Kidney capillary endothelial cell (primary cell): ENCODE data around the gene TRIM8.

Experiments used
- DNase-seq: peaks from one replicate; pipeline ENCODE4 v3.0.0-alpha.2; 2018; ENCODE audit warnings: low spot score

Gene TRIM8

DNA sequence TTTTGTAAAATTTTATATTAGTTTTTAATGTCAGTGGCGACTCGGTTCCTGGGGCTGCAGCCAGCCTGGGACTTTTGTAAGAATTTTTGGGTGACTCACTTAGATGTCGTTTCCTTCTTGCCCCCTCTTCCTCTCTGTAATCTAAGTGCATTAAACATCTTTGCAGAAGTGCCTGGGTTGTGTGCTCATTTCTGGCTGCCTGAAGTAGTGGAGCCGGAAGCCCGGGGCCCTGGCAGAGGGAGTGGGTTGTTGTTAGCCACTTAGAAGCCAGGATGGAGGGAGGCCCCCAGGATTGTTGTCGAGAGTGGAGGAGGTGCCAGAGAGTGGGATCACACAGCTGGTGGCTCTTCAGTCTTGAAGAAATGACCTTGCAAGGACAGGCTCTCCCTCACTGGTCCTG is 11.0 kb upstream of the TRIM8 start:
- peak; percentile 90 for DNase-seq

DNA sequence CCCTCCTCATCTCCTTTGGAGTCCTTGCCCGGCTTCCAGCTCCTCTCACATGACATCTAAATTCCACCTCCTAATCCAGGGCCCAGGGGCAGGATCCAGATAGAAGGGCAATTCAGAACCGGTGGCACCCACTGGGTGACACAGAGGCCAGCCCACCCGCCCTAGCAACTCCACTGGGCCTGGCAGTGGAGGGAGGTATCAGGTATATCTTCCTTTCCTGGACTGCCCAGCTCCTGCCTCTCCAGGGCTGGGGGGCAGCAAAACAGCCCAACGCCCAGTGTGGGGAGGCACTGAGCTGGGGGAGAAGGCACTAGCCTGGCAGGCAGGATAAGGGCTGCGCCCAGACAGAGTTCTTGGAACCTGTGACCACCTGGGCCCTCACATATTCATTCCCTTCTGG is 10.4 kb upstream of the TRIM8 start:
- no peak for DNase-seq

DNA sequence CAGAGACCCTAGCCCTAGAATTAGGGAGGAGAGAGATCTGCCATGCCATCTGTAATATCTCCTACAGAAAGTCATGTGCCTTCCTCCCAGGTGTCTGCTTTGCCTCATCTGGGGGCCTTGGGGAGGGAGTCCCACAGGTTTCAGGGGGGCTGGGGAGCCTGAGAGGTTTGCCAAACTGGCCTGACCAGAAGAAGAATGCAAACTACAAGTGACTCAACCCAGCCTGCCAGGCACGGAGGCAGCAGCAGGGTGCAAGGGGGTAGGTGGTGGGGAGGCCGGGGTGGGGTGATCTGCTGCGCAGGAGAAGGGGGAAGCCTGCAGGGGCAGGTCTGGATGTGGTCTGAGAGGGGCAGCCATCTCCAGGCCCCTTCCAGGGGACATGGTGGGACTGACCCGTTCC is 9.6 kb upstream of the TRIM8 start:
- DNase-seq, result no peak

DNA sequence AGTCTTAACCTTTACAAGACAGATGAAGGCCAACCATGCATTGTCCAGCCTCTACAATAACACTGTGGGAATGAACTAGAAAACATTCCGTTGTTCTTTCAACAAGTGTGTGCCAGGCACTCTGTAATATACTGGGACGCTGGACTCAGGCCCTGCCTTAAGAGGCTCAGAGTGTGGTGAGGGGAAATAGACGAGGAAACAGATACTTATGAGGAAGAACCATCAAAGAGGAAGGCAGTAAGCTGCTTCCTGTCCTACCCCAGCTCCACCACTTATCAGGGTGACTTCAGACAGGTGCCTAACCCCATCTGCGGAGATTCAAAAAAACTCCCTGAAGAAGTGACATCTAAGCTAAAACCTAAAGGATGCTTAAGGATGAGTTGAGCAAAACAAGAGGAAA is 8.9 kb upstream of the TRIM8 start:
- DNase-seq, result no peak

DNA sequence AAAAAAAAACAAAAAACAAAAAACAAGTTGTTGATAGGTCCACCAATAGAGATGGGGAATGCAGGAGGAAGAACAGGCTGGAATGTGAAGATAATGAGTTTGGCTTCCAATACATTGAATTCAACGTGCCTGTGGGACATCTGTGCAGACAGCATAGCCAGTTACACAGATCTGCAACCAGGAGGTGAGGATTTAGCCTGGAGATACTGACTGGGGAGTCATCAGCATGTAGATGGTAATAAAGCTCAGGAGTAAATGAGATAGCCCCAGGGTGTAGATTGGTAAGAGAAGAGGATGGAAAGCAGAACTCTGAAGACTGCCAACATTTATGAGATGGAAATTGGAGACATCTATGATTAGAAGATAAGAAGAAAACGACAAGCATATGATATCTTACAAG is 4.7 kb upstream of the TRIM8 start:
- DNase-seq, result no peak

DNA sequence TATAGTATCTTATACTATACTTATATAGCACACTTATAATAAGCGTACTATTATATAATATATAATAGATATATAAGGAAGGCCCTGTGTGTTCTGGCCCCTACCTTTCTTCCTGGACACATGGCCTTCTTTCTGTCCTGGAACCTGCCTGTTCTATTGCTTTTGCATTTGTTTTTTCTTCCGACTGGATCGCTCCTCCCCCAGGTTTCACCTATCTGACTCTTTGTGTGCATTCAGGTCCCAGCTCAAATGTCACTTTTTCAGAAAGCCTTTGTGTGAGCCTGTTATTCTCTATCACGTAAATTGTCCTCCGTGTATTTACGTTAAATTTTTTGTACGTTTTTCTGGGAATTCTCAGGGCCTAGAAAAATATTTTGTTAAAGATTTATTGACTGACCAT is 2.9 kb upstream of the TRIM8 start:
- no peak for DNase-seq

DNA sequence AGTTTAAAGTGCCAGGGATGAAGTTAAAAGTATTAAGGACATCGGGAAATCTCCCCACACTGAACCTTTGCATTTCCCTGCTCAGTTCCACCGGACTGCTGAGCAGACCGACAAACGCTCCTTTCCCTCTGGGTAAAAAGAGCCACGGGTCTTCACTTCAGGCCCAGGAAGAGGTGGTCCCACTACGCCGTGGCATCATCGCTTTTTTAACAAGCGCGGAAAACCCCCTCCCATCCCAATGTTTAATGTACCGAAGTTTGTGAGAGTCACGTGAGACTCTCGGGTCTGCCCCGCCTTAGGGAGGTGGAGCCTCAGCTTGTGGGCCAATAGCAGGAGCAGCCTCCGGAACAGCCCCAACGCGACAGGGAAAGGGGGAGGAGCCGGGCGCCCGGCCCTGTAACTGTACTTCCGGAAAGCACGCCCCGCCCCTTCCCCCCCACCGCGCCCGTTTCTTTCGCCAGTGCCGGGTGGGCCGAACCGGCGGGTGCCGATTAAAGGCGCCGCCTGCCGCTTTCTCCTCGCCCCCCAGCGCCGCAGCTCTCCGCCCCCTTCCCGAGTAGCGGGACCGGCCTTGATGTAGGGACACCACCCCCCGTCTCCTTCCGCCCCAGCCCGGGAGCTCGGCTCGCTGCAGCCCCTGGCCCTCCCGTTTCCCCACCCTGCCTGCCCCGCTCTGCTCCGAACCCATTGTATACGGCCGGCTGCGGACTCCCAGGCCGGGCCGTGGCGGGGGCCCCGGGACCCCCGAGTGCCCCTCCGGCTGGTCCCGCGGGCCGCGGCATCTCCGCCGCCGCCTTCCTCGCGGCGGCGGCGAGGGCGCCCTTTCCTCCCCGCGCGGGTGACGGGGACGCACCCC is 2.2 kb upstream of the TRIM8 start:
- peak; percentile 92 for DNase-seq

DNA sequence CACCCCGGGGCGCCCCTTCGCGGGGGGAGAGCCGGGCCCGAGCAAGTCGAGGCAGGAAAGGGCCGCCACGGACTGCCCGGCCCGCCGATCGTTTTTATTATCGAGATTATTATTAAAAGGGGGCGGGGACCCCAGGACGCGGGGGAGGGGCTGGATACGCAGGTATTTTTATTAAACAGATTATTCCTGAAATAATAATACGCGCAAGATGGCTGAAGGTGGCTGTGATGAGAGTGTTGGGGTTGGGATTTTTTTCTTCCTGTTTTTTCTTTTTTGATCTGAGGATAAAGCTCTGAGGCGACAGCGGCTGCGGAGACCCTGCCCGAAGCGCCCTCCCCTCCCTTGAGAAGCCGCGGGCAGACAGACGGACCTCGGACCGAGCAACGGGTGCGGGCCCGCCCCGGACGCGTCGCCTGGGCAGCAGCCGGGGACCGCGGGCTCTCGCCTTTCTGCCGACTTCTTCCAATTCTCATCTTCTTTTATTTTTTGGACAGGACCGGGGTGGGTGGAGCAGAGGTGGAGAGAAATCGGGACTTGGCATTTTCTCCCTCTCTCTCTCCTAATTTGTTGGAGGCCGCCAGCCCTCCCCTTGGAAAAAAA is 1.4 kb upstream of the TRIM8 start:
- DNase-seq, result no peak

DNA sequence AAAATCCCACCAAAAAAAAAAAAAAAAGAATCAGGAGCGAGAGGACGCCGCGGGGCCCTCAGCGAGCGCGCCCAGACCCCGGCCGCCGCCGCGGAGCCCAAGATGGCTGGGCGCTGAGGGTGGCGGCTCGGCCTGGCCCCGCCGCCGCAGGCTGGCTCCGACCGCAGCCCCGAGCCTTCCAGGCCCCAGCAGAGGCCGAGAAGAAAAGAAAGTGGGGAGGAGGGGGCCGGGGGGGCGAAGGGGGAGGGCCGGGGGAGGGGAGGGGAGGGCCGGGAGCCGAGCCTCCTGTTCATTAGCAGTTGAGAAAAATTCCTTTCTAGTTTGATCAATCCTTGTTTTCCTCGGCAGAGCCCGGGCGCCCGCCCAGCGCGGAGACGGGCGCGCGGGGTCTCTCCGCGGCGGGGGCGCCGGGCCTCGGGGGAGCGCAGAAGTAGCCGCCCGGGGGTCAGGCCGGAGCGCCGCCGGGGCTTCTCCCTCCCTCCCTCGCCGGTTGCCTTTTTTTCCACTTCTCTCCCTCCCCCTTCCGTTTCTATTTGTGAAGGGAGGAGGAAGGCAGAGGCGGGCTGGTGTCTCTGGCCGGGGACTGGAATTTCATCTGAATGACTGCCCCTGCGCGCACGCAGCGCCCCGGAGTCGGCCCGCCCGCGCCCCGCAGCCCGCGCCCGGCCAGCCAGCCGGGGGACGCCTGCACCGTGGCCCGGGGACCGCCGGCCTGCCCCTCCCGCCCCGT is 778 bp upstream of the TRIM8 start:
- DNase-seq, result no peak

DNA sequence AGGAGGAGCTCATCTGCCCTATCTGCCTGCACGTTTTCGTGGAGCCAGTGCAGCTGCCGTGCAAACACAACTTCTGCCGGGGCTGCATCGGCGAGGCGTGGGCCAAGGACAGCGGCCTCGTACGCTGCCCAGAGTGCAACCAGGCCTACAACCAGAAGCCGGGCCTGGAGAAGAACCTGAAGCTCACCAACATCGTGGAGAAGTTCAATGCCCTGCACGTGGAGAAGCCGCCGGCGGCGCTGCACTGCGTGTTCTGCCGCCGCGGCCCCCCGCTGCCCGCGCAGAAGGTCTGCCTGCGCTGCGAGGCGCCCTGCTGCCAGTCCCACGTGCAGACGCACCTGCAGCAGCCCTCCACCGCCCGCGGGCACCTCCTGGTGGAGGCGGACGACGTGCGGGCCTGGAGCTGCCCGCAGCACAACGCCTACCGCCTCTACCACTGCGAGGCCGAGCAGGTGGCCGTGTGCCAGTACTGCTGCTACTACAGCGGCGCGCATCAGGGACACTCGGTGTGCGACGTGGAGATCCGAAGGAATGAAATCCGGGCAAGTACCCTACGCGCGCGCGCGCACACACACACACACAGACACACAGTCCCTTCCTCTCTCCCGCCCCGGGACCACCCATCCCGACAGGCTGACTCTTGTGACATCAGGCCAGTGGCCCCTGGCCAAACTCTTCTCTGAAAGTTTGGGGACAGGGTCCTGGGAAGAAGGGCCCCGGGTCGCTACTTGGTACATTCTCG is 538 bp downstream of the TRIM8 start:
- DNase-seq, result no peak

DNA sequence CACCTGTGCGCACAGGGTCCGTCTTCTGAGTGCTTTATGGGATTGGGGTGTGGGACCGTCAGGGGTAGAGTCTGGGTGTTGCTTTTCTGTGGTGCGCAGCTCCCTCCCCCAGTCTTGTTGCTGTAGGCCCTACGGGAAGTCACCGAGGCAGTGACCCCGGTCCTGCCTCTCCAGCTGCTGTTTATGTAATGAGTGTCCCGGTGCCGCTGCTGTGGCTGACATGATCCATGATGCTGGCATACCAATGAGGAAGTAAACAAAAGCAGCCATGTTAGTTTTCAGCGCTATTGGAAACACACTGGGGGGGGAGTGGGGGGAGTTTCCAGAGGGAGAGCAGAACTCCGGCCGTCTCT is 1.1 kb downstream of the TRIM8 start:
- DNase-seq, result no peak

DNA sequence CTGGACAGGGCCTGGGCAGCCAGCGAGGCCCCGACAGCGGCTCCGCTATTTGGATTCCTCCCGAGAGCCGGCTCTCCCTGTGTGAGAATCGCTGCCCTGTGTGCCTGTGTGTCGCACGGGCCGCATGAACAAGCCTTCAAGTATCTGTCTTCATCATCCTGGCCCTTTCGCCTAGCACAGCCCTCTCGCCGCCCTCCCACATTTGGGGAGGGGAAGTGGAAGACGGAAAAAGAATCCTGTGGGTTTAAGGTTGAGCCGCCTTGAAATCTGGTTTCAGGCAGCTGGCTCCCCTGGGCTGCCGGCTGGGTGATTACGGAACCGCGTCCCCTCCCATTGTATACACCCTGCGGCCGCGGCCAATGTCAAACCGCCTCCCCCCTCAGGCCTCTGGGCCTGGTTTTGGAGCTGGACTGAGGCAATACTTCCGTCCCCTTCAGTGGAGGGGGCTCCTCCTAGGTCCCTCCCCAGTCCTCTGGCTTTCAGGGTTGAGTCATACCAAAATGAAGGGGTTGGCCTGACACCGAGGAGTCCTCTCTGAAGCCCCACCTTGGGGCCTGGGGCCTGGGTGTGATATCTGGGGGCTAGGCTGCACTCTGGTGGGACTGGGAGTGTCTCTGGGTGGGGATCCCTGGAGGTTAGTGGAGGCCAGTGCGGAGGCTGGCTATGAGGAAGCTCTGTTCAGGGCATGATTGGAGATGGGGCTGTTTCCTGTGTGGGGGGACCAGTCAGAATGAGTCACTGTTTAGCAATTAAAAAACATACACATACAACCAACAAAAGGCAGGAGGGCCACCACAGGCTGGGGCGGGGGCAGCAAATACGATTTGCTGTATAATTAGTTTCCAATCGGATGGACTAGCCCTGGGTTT is 1.7 kb downstream of the TRIM8 start:
- peak; percentile 92 for DNase-seq

DNA sequence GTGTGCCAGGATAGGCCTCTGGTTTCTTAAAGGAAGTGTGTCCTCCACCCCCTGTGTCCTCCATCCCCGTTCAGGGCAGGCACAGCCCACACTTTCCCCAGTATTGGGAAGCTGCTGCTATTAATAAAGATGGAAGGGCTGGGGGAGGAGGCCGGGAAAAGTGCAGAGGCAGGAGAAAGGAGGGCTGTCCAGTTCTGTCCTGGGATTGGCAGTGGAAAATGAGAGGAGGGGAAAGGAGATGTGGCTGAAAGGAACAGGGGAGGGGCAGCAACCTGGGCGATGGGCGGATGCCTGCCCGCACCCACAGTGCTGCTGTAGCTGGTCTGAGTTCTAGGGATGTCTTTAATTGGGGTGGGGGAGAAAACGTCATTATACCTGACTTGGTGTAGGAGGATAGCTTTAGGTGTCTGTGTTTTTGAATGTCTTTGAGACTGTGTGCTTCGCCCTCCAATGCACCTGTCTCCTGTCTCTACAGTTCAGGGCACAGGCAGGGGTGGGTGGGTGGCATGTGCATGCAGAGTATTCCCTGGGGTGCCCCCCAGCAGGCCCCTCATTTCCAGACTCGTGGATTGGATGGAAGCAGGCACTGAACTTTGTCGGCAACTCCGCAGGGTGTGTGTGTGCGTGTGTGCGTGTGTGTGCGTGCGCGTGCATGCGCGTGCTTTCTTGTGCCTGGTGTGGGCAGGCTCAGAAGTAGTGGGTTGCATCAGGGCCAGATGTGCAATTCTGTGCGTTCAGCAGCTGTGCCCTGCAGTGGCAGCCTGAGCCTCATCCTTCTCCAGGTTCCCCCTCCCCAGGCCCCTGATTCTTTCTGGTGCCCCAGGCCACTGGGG is 2.5 kb downstream of the TRIM8 start:
- no peak for DNase-seq

DNA sequence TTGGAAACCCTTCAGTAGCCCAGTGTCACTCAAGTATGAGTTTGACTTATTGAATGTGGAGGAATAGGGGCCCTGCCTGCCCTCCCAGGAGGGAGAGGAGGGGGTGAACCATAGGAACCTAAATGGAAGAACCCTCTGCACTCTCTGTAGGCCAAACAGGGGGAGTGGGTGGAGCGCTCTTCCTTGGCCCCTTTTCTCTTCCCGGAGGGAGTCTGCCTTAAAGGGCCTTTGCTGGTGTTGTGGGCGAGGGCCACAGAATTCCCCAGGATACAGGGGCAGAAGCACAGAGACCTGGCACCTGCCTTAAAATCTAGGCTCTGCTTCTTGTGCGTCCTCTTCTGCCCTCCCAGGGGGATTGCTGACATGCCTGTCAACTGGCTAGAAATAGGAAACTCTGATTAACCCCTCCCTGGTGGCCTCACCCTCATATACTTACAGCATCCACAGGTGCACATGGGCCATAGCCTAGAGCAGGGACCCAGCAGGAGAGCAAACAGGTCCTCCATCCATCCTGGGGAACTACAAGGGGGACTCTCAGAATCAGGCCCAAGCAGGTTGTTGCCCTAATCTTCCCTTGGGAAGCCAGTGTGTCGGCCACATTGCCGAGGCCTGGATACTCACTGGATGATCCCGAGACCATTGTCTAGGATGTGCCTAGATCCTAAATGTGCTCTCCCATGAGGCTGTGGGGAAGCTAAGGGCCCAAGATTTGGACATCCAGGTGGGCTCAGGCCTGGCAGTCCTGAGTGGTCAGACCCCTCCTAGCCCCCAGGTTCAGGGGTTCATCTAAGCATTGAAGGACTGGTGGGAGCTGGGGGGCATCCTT is 3.4 kb downstream of the TRIM8 start:
- no peak for DNase-seq

DNA sequence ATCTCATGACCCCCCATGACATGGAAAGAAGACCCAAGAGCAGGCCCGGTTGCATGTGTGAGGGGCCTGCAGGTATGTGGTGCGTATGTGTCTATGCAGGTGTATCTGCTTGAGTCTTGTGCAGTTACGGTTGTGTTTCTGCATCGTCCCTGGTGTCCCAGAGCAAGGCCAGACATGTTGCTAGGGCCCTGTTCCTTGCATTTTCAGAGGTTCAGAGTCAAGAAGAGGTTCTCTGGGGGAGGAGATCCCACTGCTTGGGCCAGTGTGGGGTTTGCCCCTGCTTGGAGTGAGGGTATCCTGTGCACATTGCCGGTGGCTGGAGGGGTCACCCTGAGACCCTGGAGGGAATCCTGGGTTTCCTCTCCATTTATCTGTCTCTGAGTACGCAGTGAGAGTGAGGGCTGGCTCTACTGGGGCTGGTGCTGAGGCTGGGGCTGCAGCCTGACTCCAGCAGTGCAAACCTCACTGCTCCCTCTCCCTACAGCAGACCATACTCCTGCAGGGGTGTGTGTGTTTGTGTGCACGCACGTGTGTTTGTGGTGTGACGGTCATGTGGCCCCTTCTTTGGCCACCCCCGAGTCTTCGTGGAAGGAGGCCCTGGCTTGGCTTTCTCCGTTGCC is 4.1 kb downstream of the TRIM8 start:
- DNase-seq, result no peak

DNA sequence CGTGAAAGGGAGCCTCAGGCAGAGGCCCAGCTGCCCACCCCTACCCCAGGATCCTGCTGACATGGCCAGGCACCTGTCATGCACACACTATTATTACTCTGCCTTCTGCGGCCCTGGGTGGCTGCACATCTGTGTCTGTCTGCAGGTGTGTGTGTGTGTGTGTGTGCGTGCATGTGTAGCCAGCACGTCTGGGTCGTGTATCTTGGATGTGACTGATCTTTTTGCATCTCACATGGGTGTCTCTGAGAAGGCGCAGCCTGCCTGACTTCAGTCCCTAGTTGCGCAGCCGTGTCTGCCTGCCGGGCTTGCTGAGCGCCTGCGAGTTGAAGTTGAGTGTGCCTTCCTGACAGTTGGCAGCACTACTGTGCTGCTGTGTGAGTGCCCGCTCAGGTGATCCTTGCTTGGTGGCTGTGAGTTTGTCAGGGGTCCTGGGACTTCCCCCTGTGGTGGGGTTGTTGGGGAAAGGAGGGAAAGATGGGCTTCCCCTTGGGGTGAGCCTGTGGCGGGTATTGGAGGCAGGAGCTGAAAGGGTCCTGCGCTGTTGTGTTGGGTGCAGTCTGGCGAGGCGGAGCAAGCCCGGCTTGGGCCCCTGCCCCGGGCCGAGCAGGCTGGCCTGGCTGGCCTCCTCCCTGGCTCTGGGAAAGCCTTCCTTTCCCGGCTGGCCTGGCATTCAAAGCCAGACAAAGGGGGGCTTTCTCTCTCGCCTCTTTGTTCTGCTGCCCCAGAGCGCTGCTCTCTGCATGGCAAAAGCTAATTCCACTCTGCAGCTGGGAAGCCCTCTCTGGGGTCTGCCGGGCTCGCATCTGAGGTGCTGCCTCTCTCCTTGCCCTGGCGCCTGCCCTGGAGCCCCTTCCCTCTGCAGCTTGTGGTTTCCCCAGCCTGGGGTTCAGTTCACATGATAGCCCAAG is 4.9 kb downstream of the TRIM8 start:
- no peak for DNase-seq

DNA sequence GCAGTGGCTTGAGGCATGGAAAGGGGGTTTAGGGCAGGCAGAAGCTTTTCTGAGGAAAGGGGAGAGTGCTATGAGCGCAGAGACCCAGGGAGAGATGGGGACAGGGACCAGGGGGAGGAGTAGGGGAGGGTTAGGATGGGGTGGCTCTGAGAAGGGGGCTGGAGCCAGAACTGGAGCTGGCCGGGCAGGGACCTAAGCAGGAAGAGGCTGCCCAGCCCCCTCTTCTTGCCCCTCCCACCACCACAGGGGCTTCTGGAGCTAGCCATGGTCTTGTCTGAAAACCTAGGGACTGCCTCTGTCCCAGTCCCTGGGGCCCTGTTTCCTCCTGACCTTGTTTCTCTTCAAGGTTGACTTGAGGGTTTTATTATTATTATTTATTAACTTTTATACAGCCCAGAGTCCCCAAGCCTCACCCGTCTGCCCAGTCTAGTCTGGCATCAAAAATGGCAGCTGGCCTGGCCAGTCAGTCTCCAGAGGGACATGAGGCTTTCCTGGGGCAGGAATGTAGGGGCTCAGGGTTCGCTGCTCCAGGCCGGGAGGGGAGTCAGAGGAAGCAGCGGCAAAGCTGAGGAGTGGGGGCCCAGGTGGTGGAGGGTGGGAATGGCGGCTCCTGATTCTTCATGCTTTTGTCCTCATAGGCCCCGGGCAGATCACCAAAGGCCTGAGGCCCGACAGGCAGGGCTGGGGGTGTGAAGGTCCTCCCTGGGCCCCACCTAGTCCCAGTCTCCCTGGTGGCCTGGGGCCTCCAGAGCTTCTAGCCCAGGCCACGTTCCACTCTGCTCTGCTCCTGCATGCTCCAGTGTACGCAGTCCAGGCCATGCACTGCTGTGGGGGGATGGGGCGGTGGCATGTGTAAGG is 5.7 kb downstream of the TRIM8 start:
- DNase-seq, result no peak
